IMR-90 (cell line): ENCODE measurements around the gene DCST2. TPM values are rescaled to one million over a fixed set of nuclear protein-coding genes. Genes with fewer than 3 reads are reported as not detected.

Experiments used
- ATAC-seq: fragments of 200-7000 bp; cut with Tn5 transposase; 2 replicates; pipeline ENCODE4 v1.9.1; 2020; ENCODE audit warnings: low read depth, mild to moderate bottlenecking, moderate library complexity
- BruUV-seq: library from RNA; stranded (reverse); fragments of 400-500 nt; replicated peaks from 2 replicates; lab custom pipeline; 2021; lab: Mats Ljungman, UMichigan
- CTCF ChIA-PET: fragments of 300-600 bp; formaldehyde crosslinking; extraction: SDS; loops from one replicate; lab custom pipeline; 2021; ENCODE audit warnings: antibody characterized with exemption; lab: Yijun Ruan, JAX
- POLR2A ChIA-PET: fragments of 300-600 bp; sonication (Branson Sonifier 250); formaldehyde crosslinking; loops from one replicate; lab custom pipeline; 2022; ENCODE audit warnings: antibody characterized with exemption; ENCODE audit not compliant: unreplicated experiment; lab: Charles Lee
- DNase-seq: peaks from one replicate; pipeline ENCODE4 v3.0.0; 2013
- H2AFZ ChIP-seq: replicated peaks from 2 replicates; pipeline ENCODE3; 2013; ENCODE audit warnings: low read length, mild to moderate bottlenecking; ENCODE audit not compliant: poor library complexity
- H2AK5ac ChIP-seq: 2 replicates; pipeline ENCODE4 v1.6.1; 2013; ENCODE audit warnings: low read depth, low read length, inconsistent platforms
- H2AK9ac ChIP-seq: replicated peaks from 2 replicates; pipeline ENCODE3; 2013; ENCODE audit warnings: mild to moderate bottlenecking, low read depth, low read length, moderate library complexity; ENCODE audit not compliant: poor library complexity
- H2BK120ac ChIP-seq: 2 replicates; pipeline ENCODE4 v1.6.1; 2013; ENCODE audit warnings: low read depth, low read length, inconsistent platforms
- H2BK15ac ChIP-seq: 3 replicates; pipeline ENCODE4 v1.6.1; 2013; ENCODE audit warnings: low read depth, low read length, inconsistent platforms
- H2BK20ac ChIP-seq: 2 replicates; pipeline ENCODE4 v1.6.1; 2013; ENCODE audit warnings: low read depth, mild to moderate bottlenecking, inconsistent platforms, low read length, moderate library complexity
- H2BK5ac ChIP-seq: 2 replicates; pipeline ENCODE4 v1.6.1; 2013; ENCODE audit warnings: mild to moderate bottlenecking, low read depth, low read length, inconsistent platforms; ENCODE audit not compliant: poor library complexity, severe bottlenecking
- H3K14ac ChIP-seq: replicated peaks from 2 replicates; pipeline ENCODE4 v1.6.1; 2013; ENCODE audit warnings: low read depth, low read length, inconsistent platforms
- H3K18ac ChIP-seq: 2 replicates; pipeline ENCODE4 v1.6.1; 2013; ENCODE audit warnings: low read depth, low read length, control low read depth
- H3K23ac ChIP-seq: 2 replicates; pipeline ENCODE4 v1.6.1; 2013; ENCODE audit warnings: low read depth, low read length, inconsistent platforms
- H3K27ac ChIP-seq: 2 replicates; pipeline ENCODE4 v1.5.1; 2013; ENCODE audit warnings: mild to moderate bottlenecking, control low read depth, low read length; ENCODE audit not compliant: insufficient read depth
- H3K27me3 ChIP-seq: 2 replicates; pipeline ENCODE4 v1.6.1; 2013; ENCODE audit warnings: low read length; ENCODE audit not compliant: control insufficient read depth, insufficient read depth
- H3K36me3 ChIP-seq: 2 replicates; pipeline ENCODE4 v1.6.1; 2013; ENCODE audit warnings: low read length, mixed read lengths; ENCODE audit not compliant: control insufficient read depth, insufficient read depth
- H3K4ac ChIP-seq: 2 replicates; pipeline ENCODE4 v1.6.1; 2013; ENCODE audit warnings: low read depth, low read length, inconsistent platforms
- H3K4me1 ChIP-seq: 2 replicates; pipeline ENCODE4 v1.6.1; 2013; ENCODE audit warnings: low read length, mixed read lengths; ENCODE audit not compliant: control insufficient read depth, insufficient read depth
- H3K4me2 ChIP-seq: 2 replicates; pipeline ENCODE4 v1.6.1; 2013; ENCODE audit warnings: low read depth, mild to moderate bottlenecking, control low read depth, low read length, moderate library complexity
- H3K4me3 ChIP-seq: 2 replicates; pipeline ENCODE4 v1.5.1; 2013; ENCODE audit warnings: low read depth, mild to moderate bottlenecking, control low read depth, low read length, moderate library complexity; ENCODE audit not compliant: insufficient read depth
- H3K56ac ChIP-seq: 2 replicates; pipeline ENCODE4 v1.6.1; 2013; ENCODE audit warnings: low read length, inconsistent platforms; ENCODE audit not compliant: insufficient read depth; ENCODE audit errors: extremely low read depth
- H3K79me1 ChIP-seq, 2 experiments: 2 replicates each; pipeline ENCODE4 v1.6.1; 2013; ENCODE audit warnings: low read length in 2 of 2, inconsistent platforms in 1 of 2, low read depth in 1 of 2
- H3K9ac ChIP-seq: 2 replicates; pipeline ENCODE4 v1.6.1; 2013; ENCODE audit warnings: low read depth, low read length, control low read depth
- H3K9me1 ChIP-seq: 2 replicates; pipeline ENCODE4 v1.6.1; 2013; ENCODE audit warnings: low read length, inconsistent platforms; ENCODE audit not compliant: insufficient read depth
- H3K9me3 ChIP-seq: 2 replicates; pipeline ENCODE4 v1.6.1; 2013; ENCODE audit warnings: low read length; ENCODE audit not compliant: control insufficient read depth, insufficient read depth
- H4K20me1 ChIP-seq: 2 replicates; pipeline ENCODE4 v1.6.1; 2013; ENCODE audit warnings: low read length, inconsistent platforms; ENCODE audit not compliant: insufficient read depth
- H4K5ac ChIP-seq: 2 replicates; pipeline ENCODE4 v1.6.1; 2013; ENCODE audit warnings: mild to moderate bottlenecking, low read depth, low read length, control low read depth
- H4K8ac ChIP-seq, 2 experiments: 2 replicates each; pipeline ENCODE4 v1.6.1; 2013; ENCODE audit warnings: low read depth in 2 of 2, low read length in 2 of 2, control low read depth in 1 of 2, inconsistent platforms in 1 of 2
- H4K91ac ChIP-seq: 2 replicates; pipeline ENCODE4 v1.6.1; 2013; ENCODE audit warnings: low read depth, low read length, inconsistent platforms; ENCODE audit not compliant: insufficient read depth
- BHLHE40 ChIP-seq: fragments of 150-350 bp; IDR thresholded peaks from 2 replicates; pipeline ENCODE4 v1.6.1; 2016; ENCODE audit warnings: mild to moderate bottlenecking, low read depth, low read length
- CHD1 ChIP-seq: IDR thresholded peaks from 2 replicates; pipeline ENCODE4 v1.6.1; 2012; ENCODE audit warnings: low read depth, low read length, improper control_type of control experiment
- CTCF ChIP-seq: conservative IDR thresholded peaks from 2 replicates; pipeline ENCODE4 v1.5.1; 2012; ENCODE audit warnings: mild to moderate bottlenecking, low read depth, low read length, improper control_type of control experiment
- ELK1 ChIP-seq: fragments of 150-350 bp; IDR thresholded peaks from 2 replicates; pipeline ENCODE4 v1.6.1; 2016; ENCODE audit warnings: low read depth, mild to moderate bottlenecking, low read length, moderate library complexity, borderline replicate concordance
- MAFK ChIP-seq: IDR thresholded peaks from 2 replicates; pipeline ENCODE4 v1.6.1; 2012; ENCODE audit warnings: low read depth, low read length, improper control_type of control experiment
- MAZ ChIP-seq: IDR thresholded peaks from 2 replicates; pipeline ENCODE4 v1.6.1; 2012; ENCODE audit warnings: low read depth, mild to moderate bottlenecking, low read length, improper control_type of control experiment, moderate library complexity, borderline replicate concordance
- MXI1 ChIP-seq: IDR thresholded peaks from 2 replicates; pipeline ENCODE4 v1.6.1; 2012; ENCODE audit warnings: low read depth, mild to moderate bottlenecking, low read length, moderate library complexity, borderline replicate concordance
- POLR2A ChIP-seq: IDR thresholded peaks from 2 replicates; pipeline ENCODE4 v1.6.1; 2012; ENCODE audit warnings: mild to moderate bottlenecking, low read depth, low read length
- RAD21 ChIP-seq: IDR thresholded peaks from 2 replicates; pipeline ENCODE4 v1.6.1; 2012; ENCODE audit warnings: low read length, improper control_type of control experiment
- RFX5 ChIP-seq: IDR thresholded peaks from 2 replicates; pipeline ENCODE4 v1.8.0; 2012; ENCODE audit warnings: low read depth, mild to moderate bottlenecking, low read length, moderate library complexity
- SMC3 ChIP-seq: fragments of 150-350 bp; IDR thresholded peaks from 2 replicates; pipeline ENCODE4 v1.6.1; 2016; ENCODE audit warnings: low read depth, mild to moderate bottlenecking, antibody characterized with exemption, low read length, moderate library complexity
- USF2 ChIP-seq: fragments of 150-350 bp; IDR thresholded peaks from 2 replicates; pipeline ENCODE4 v1.6.1; 2017; ENCODE audit warnings: mild to moderate bottlenecking, antibody characterized with exemption, low read length, low read depth
- WGBS, 2 experiments: methylation state at CpG; one replicate each; pipeline versions ENCODE4 v1.1.5 to v1.1.7; 2013; ENCODE audit warnings: missing lambda C conversion rate in 2 of 2; ENCODE audit not compliant: insufficient read length in 1 of 2; ENCODE audit errors: extremely low coverage in 2 of 2; 5-methylcytosine and 5-hydroxymethylcytosine counted together
- dilution Hi-C: fragments of 300-500 bp; cut with HindIII; formaldehyde crosslinking; loops from one replicate; pipeline ENCODE4 v1.14.3; 2018; ENCODE audit warnings: low sequenced_read_pairs; ENCODE audit not compliant: unreplicated experiment
- in situ Hi-C: fragments of 300-500 bp; cut with MboI; formaldehyde crosslinking; loops from 3 replicates; pipeline ENCODE4 v1.14.3; 2019; ENCODE audit warnings: low sequenced_read_pairs, inconsistent platforms, mixed read lengths
- intact Hi-C: fragments of 100-400 bp; cut with micrococcal nuclease; formaldehyde crosslinking; loops from 2 replicates; pipeline ENCODE4 v1.10.0; 2022
- polyA plus RNA-seq, 3 experiments: library from polyadenylated mRNA; depleted of rRNA; stranded (reverse); fragments of >200 nt; gene quantifications; 2 replicates each; pipeline ENCODE4 v1.2.3, GENCODE V29; 2012; ENCODE audit warnings: low replicate concordance in 1 of 3
- total RNA-seq: library from RNA; depleted of rRNA; stranded (reverse); fragments of >200 nt; gene quantifications from 2 replicates; pipeline ENCODE4 v1.2.3, GENCODE V29; 2012

DCST2 gene
- total and polyA plus RNA-seq, 2 of the 4 experiments (the other 2 are of a cell fraction), result 0.14 TPM; not detected in 1

GRCh38 chr1:155013632-155014031 lies 19.9 kb downstream of the DCST2 start (continued):
- TF ChIP-seq MAFK (no peak), SMC3 (no peak), BHLHE40 (no peak)

GRCh38 chr1:155012776-155013602 lies 20.6 kb downstream of the DCST2 start:
- in situ Hi-C loops (no loop called here), dilution Hi-C loops (no loop called here), intact Hi-C loops (no loop called here)
- Histone ChIP-seq H3K9ac (no peak overlapping the region), H3K4me2 (no peak overlapping the region), H4K91ac (no peak overlapping the region), H4K5ac (no peak overlapping the region), H3K4ac (no peak overlapping the region), H3K36me3 (peaks cover 24% of the 10 kb centered on the region), H4K8ac (no peak overlapping the region), H2AFZ (no peak overlapping the region), H2BK5ac (no peak overlapping the region), H2BK20ac (no peak overlapping the region), H3K56ac (no peak overlapping the region), H3K79me1 (peaks cover 0 to 23% of the 10 kb centered on the region in 2 experiments; a peak in 2 of 4 replicates), H3K18ac (no peak overlapping the region), H3K9me3 (no peaks in the 10 kb centered on the region), H3K14ac (no peak overlapping the region), H3K27ac (no peak overlapping the region), H2AK5ac (no peak overlapping the region), H3K23ac (no peak overlapping the region), H2BK15ac (no peak overlapping the region), H2AK9ac (no peak overlapping the region), H3K4me3 (no peak overlapping the region), H3K27me3 (no peaks in the 10 kb centered on the region), H4K20me1 (peaks cover 19% of the 10 kb centered on the region), H3K4me1 (peaks cover 9% of the 10 kb centered on the region; the same call in 1 of the 2 replicates), H2BK120ac (no peak overlapping the region), H3K9me1 (peaks cover 2% of the 10 kb centered on the region; the same call in 1 of the 2 replicates)
- DNase-seq (no peak), ATAC-seq (no peak)
- CTCF ChIA-PET, result no interaction called here
- WGBS, 2 experiments, result no CpG with 5 or more reads among the region's 3 CpGs
- POLR2A ChIA-PET, result no interaction called here
- BruUV-seq, result no TSS peak
- TF ChIP-seq MAZ (no peak), CTCF (no peak), USF2 (no peak), MXI1 (no peak), ELK1 (no peak), RAD21 (no peak), POLR2A (no peak), CHD1 (no peak), RFX5 (no peak), MAFK (no peak), BHLHE40 (no peak)
